Neural progenitor cell (in vitro differentiated cells): Measurements from ENCODE around the gene ACAD9. TPM values are rescaled to one million over a fixed set of nuclear protein-coding genes. Genes with fewer than 3 reads are reported as not detected.

Source experiments
- DNase-seq: peaks from one replicate; pipeline ENCODE4 v3.0.0-alpha.2; 2016; ENCODE audit warnings: low spot score
- H2AFZ ChIP-seq: fragments of 200-600 bp; sonication (generic); replicated peaks from 2 replicates; pipeline ENCODE4 v1.6.1; 2016; ENCODE audit warnings: antibody characterized with exemption
- H3F3A ChIP-seq: fragments of 200-600 bp; sonication (generic); 2 replicates; pipeline ENCODE4 v1.6.1; 2016; ENCODE audit warnings: antibody characterized with exemption, low read depth
- H3K27ac ChIP-seq: fragments of 200-600 bp; sonication (generic); 2 replicates; pipeline ENCODE4 v1.5.1; 2016; ENCODE audit warnings: mild to moderate bottlenecking
- H3K27me3 ChIP-seq: fragments of 200-600 bp; sonication (generic); 2 replicates; pipeline ENCODE4 v1.6.1; 2016; ENCODE audit warnings: mild to moderate bottlenecking, moderate library complexity
- H3K36me3 ChIP-seq: fragments of 200-600 bp; sonication (generic); 2 replicates; pipeline ENCODE4 v1.5.1; 2016
- H3K4me1 ChIP-seq: fragments of 200-600 bp; sonication (generic); 2 replicates; pipeline ENCODE4 v1.6.1; 2016; ENCODE audit warnings: mixed run types
- H3K4me2 ChIP-seq: fragments of 200-600 bp; sonication (generic); 2 replicates; pipeline ENCODE4 v1.6.1; 2016
- H3K4me3 ChIP-seq: fragments of 200-600 bp; sonication (generic); 2 replicates; pipeline ENCODE4 v1.5.1; 2016
- H3K79me2 ChIP-seq: fragments of 200-600 bp; sonication (generic); 2 replicates; pipeline ENCODE4 v1.6.1; 2016; ENCODE audit warnings: low read depth
- H3K9ac ChIP-seq: fragments of 200-600 bp; sonication (generic); 2 replicates; pipeline ENCODE4 v1.6.1; 2016
- H3K9me3 ChIP-seq: fragments of 200-600 bp; sonication (generic); 2 replicates; pipeline ENCODE4 v1.5.1; 2016; ENCODE audit warnings: low read depth
- H4K20me1 ChIP-seq: fragments of 200-600 bp; sonication (generic); 2 replicates; pipeline ENCODE4 v1.6.1; 2016; ENCODE audit warnings: low read depth
- H3K27ac Mint-ChIP-seq: 3 replicates; pipeline ENCODE4 v1.8.0; 2021; ENCODE audit warnings: mixed read lengths
- H3K27me3 Mint-ChIP-seq: 2 replicates; pipeline ENCODE4 v1.8.0; 2022; ENCODE audit warnings: low read depth, mild to moderate bottlenecking, inconsistent platforms, moderate library complexity, mixed read lengths; ENCODE audit not compliant: insufficient read depth
- H3K36me3 Mint-ChIP-seq: 3 replicates; pipeline ENCODE4 v1.8.0; 2021; ENCODE audit warnings: mixed read lengths
- H3K4me1 Mint-ChIP-seq: 3 replicates; pipeline ENCODE4 v1.8.0; 2021; ENCODE audit warnings: mixed read lengths
- H3K4me3 Mint-ChIP-seq: 3 replicates; pipeline ENCODE4 v1.8.0; 2021; ENCODE audit warnings: mild to moderate bottlenecking, moderate library complexity, mixed read lengths
- H3K9me3 Mint-ChIP-seq: 3 replicates; pipeline ENCODE4 v1.8.0; 2020; ENCODE audit warnings: mixed read lengths
- EZH2 ChIP-seq: fragments of 200-600 bp; sonication (generic); IDR thresholded peaks from 2 replicates; pipeline ENCODE4 v1.6.1; 2017; ENCODE audit warnings: antibody characterized with exemption, mild to moderate bottlenecking, moderate library complexity
- EZH2phosphoT487 ChIP-seq: fragments of 200-600 bp; sonication (generic); IDR thresholded peaks from 2 replicates; pipeline ENCODE4 v1.6.1; 2017; ENCODE audit warnings: antibody characterized with exemption
- total RNA-seq: library from RNA; depleted of rRNA; stranded (reverse); fragments of >200 nt; gene quantifications from 2 replicates; pipeline ENCODE4 v1.2.3, GENCODE V29; 2015; ENCODE audit warnings: low replicate concordance
- TF ChIP-seq, protein P1 (sequence below): fragments of 200-600 bp; sonication (generic); IDR thresholded peaks from 2 replicates; pipeline ENCODE4 v1.5.1; 2017; ENCODE audit warnings: antibody characterized with exemption, mild to moderate bottlenecking

ACAD9 gene
- total RNA-seq, 1 donor from 2014 or later = 25.0 TPM

GRCh38 chr3:128845778-128846485, 33.5 kb upstream of the ACAD9 start:
- Mint-ChIP-seq H3K27me3 (peaks cover 3% of the 10 kb centered on the region), H3K4me3 (peak overlapping the region; percentile 79), H3K9me3 (no peaks in the 10 kb centered on the region), H3K36me3 (no peaks in the 10 kb centered on the region), H3K27ac (no peak overlapping the region), H3K4me1 (peaks cover 17% of the 10 kb centered on the region)
- TF ChIP-seq EZH2 = no peak
- TF ChIP-seq, protein P1, sequence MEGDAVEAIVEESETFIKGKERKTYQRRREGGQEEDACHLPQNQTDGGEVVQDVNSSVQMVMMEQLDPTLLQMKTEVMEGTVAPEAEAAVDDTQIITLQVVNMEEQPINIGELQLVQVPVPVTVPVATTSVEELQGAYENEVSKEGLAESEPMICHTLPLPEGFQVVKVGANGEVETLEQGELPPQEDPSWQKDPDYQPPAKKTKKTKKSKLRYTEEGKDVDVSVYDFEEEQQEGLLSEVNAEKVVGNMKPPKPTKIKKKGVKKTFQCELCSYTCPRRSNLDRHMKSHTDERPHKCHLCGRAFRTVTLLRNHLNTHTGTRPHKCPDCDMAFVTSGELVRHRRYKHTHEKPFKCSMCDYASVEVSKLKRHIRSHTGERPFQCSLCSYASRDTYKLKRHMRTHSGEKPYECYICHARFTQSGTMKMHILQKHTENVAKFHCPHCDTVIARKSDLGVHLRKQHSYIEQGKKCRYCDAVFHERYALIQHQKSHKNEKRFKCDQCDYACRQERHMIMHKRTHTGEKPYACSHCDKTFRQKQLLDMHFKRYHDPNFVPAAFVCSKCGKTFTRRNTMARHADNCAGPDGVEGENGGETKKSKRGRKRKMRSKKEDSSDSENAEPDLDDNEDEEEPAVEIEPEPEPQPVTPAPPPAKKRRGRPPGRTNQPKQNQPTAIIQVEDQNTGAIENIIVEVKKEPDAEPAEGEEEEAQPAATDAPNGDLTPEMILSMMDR = peak; percentile 50
- H3K36me3 ChIP-seq = no peaks in the 10 kb centered on the region
- no peak overlapping the region for H2AFZ ChIP-seq
- no peaks in the 10 kb centered on the region for H3K9me3 ChIP-seq
- no peak overlapping the region for H3K9ac ChIP-seq
- H3F3A ChIP-seq = no peaks in the 10 kb centered on the region
- H3K4me3 ChIP-seq = peak overlapping the region; percentile 24
- H3K4me2 ChIP-seq = peak overlapping the region; percentile 77
- DNase-seq = peak; percentile 78
- H3K4me1 ChIP-seq = peaks cover 6% of the 10 kb centered on the region
- no peaks in the 10 kb centered on the region for H3K79me2 ChIP-seq
- H4K20me1 ChIP-seq = no peaks in the 10 kb centered on the region
- no peak overlapping the region for H3K27ac ChIP-seq
- no peaks in the 10 kb centered on the region for H3K27me3 ChIP-seq

GRCh38 chr3:128846486-128846891, 32.9 kb upstream of the ACAD9 start:
- H4K20me1 ChIP-seq = no peaks in the 10 kb centered on the region
- Mint-ChIP-seq H3K27me3 (peaks cover 3% of the 10 kb centered on the region), H3K4me3 (peak overlapping the region; percentile 23), H3K27ac (no peak overlapping the region), H3K4me1 (peaks cover 17% of the 10 kb centered on the region), H3K36me3 (no peaks in the 10 kb centered on the region), H3K9me3 (no peaks in the 10 kb centered on the region)
- H3K27ac ChIP-seq = no peak overlapping the region
- H3K9ac ChIP-seq = no peak overlapping the region
- no peaks in the 10 kb centered on the region for H3K36me3 ChIP-seq
- no peaks in the 10 kb centered on the region for H3K27me3 ChIP-seq
- TF ChIP-seq EZH2phosphoT487 = no peak
- TF ChIP-seq, protein P1 = no peak
- TF ChIP-seq EZH2 = no peak
- no peaks in the 10 kb centered on the region for H3F3A ChIP-seq
- no peak overlapping the region for H2AFZ ChIP-seq
- DNase-seq = no peak
- H3K4me2 ChIP-seq = peak overlapping the region; percentile 77
- peaks cover 6% of the 10 kb centered on the region for H3K4me1 ChIP-seq
- no peaks in the 10 kb centered on the region for H3K9me3 ChIP-seq
- no peaks in the 10 kb centered on the region for H3K79me2 ChIP-seq
- H3K4me3 ChIP-seq = no peak overlapping the region

GRCh38 chr3:128847666-128848370, 31.6 kb upstream of the ACAD9 start:
- no peaks in the 10 kb centered on the region for H3K36me3 Mint-ChIP-seq
- no peak overlapping the region for H3K27ac Mint-ChIP-seq
- H3K4me1 ChIP-seq = peaks cover 6% of the 10 kb centered on the region
- no peaks in the 10 kb centered on the region for H3K27me3 ChIP-seq
- H3K27ac ChIP-seq = no peak overlapping the region
- H3K9ac ChIP-seq = no peak overlapping the region
- no peaks in the 10 kb centered on the region for H3K9me3 ChIP-seq
- H3K4me3 Mint-ChIP-seq = peak overlapping the region; percentile 15
- H3K27me3 Mint-ChIP-seq = peaks cover 3% of the 10 kb centered on the region
- H3K79me2 ChIP-seq = no peaks in the 10 kb centered on the region
- no peaks in the 10 kb centered on the region for H3K36me3 ChIP-seq
- no peaks in the 10 kb centered on the region for H3K9me3 Mint-ChIP-seq
- no peak overlapping the region for H3K4me2 ChIP-seq
- no peak overlapping the region for H2AFZ ChIP-seq
- DNase-seq = no peak
- H3K4me1 Mint-ChIP-seq = peaks cover 17% of the 10 kb centered on the region
- H3K4me3 ChIP-seq = no peak overlapping the region
- no peaks in the 10 kb centered on the region for H3F3A ChIP-seq
- TF ChIP-seq EZH2phosphoT487 = no peak
- TF ChIP-seq EZH2 = no peak
- TF ChIP-seq, protein P1 = no peak
- no peaks in the 10 kb centered on the region for H4K20me1 ChIP-seq
